HCT116 (cell line): ENCODE data around the gene PKIB. TPM values are rescaled to one million over a fixed set of nuclear protein-coding genes. Genes with fewer than 3 reads are reported as not detected.

Experiments
- ATAC-seq: fragments of 200-7000 bp; cut with Tn5 transposase; 2 replicates; pipeline ENCODE4 v1.9.1; 2020; ENCODE audit warnings: mild to moderate bottlenecking, moderate library complexity
- BruUV-seq: library from RNA; stranded (reverse); fragments of 400-500 nt; replicated peaks from 2 replicates; lab custom pipeline; 2021; lab: Mats Ljungman, UMichigan
- CTCF ChIA-PET: fragments of 300-600 bp; sonication (Branson Sonifier 250); formaldehyde crosslinking; loops from one replicate; lab custom pipeline; 2021; ENCODE audit warnings: antibody characterized with exemption; lab: Charles Lee
- POLR2A ChIA-PET: fragments of 300-600, 350-600 bp; sonication (Branson Sonifier 250); formaldehyde crosslinking; loops from one replicate; lab custom pipeline; 2021; ENCODE audit warnings: antibody characterized with exemption; lab: Charles Lee
- RAD21 ChIA-PET, 2 experiments: fragments of 300-600 bp; sonication (Branson Sonifier 250); formaldehyde crosslinking; loops; one replicate each; lab custom pipeline; 2023; ENCODE audit warnings: low total read pairs in 2 of 2; ENCODE audit not compliant: uncharacterized antibody in 2 of 2, unreplicated experiment in 2 of 2, low non-redundant PET in 1 of 2; lab: Charles Lee
- DNase-seq: peaks from one replicate; pipeline ENCODE4 v3.0.0-alpha.2; 2010; ENCODE audit warnings: low read depth, low spot score
- H2AFZ ChIP-seq: fragments of 200-600 bp; shearing (Covaris generic), sonication (generic); 2 replicates; pipeline ENCODE4 v1.6.1; 2017; ENCODE audit warnings: low read depth, mixed run types, mixed read lengths, antibody characterized with exemption, low read length; ENCODE audit not compliant: poor library complexity, severe bottlenecking
- H3K27ac ChIP-seq: 2 replicates; pipeline ENCODE4 v1.5.1; 2012; ENCODE audit warnings: low read depth, low read length
- H3K27me3 ChIP-seq: fragments of 200-600 bp; sonication (generic); 2 replicates; pipeline ENCODE4 v1.6.1; 2016; ENCODE audit warnings: mixed run types, low read length, mixed read lengths; ENCODE audit not compliant: insufficient read depth
- H3K36me3 ChIP-seq, 2 experiments: fragments of 200-500 bp in 1 of 2; fragments of 200-600 bp in 1 of 2; sonication (Bioruptor generic) in 1 of 2; sonication (generic) in 1 of 2; 2 replicates each; pipeline versions ENCODE4 v1.5.1 to v1.6.1; 2014 to 2016; ENCODE audit warnings: low read length in 2 of 2, inconsistent platforms in 1 of 2, mixed read lengths in 1 of 2, mixed run types in 1 of 2; ENCODE audit not compliant: insufficient read depth in 2 of 2, control insufficient read depth in 1 of 2
- H3K4me1 ChIP-seq, 2 experiments: fragments of 200-600 bp in 1 of 2; sonication (generic) in 1 of 2; 2 replicates each; pipeline versions ENCODE4 v1.5.1 to v1.6.1; 2012 to 2017; ENCODE audit warnings: low read length in 2 of 2, inconsistent platforms in 1 of 2, mild to moderate bottlenecking in 1 of 2, mixed read lengths in 1 of 2, mixed run types in 1 of 2, moderate library complexity in 1 of 2; ENCODE audit not compliant: insufficient read depth in 2 of 2, control insufficient read depth in 1 of 2
- H3K4me2 ChIP-seq: fragments of 200-600 bp; sonication (generic); 2 replicates; pipeline ENCODE4 v1.6.1; 2017; ENCODE audit warnings: mixed run types, low read length, mixed read lengths
- H3K4me3 ChIP-seq, 2 experiments: fragments of 200-600 bp in 1 of 2; sonication (generic) in 1 of 2; replicated peaks in 1 of 2; 2 replicates each; pipeline ENCODE4 v1.5.1; 2011 to 2016; ENCODE audit warnings: low read length in 2 of 2, control low read depth in 1 of 2, low read depth in 1 of 2, mild to moderate bottlenecking in 1 of 2, mixed read lengths in 1 of 2, mixed run types in 1 of 2
- H3K79me2 ChIP-seq: fragments of 200-600 bp; sonication (generic); 2 replicates; pipeline ENCODE4 v1.6.1; 2017; ENCODE audit warnings: mild to moderate bottlenecking, mixed run types, low read length, moderate library complexity, mixed read lengths; ENCODE audit not compliant: insufficient read depth
- H3K9ac ChIP-seq: fragments of 200-600 bp; sonication (generic); 2 replicates; pipeline ENCODE4 v1.6.1; 2016; ENCODE audit warnings: low read length, mixed read lengths
- H3K9me2 ChIP-seq: fragments of 200-600 bp; sonication (generic), shearing (Covaris generic); 2 replicates; pipeline ENCODE4 v1.6.1; 2017; ENCODE audit warnings: mixed run types, mild to moderate bottlenecking, moderate library complexity; ENCODE audit not compliant: insufficient read depth
- H3K9me3 ChIP-seq, 2 experiments: fragments of 200-500 bp in 1 of 2; fragments of 200-600 bp in 1 of 2; sonication (Bioruptor generic) in 1 of 2; sonication (generic) in 1 of 2; 2 replicates each; pipeline ENCODE4 v1.6.1; 2014 to 2017; ENCODE audit warnings: low read length in 2 of 2, mixed read lengths in 2 of 2, inconsistent platforms in 1 of 2, low read depth in 1 of 2, mild to moderate bottlenecking in 1 of 2, mixed run types in 1 of 2, moderate library complexity in 1 of 2; ENCODE audit not compliant: control insufficient read depth in 1 of 2, insufficient read depth in 1 of 2
- H4K20me1 ChIP-seq: fragments of 200-600 bp; sonication (generic), shearing (Covaris generic); 2 replicates; pipeline ENCODE4 v1.6.1; 2017; ENCODE audit warnings: mixed run types, mild to moderate bottlenecking, moderate library complexity; ENCODE audit not compliant: insufficient read depth
- CBX3 ChIP-seq: IDR thresholded peaks from 2 replicates; pipeline ENCODE4 v1.6.1; 2012; ENCODE audit warnings: low read depth
- CEBPB ChIP-seq: IDR thresholded peaks from 2 replicates; pipeline ENCODE4 v1.6.1; 2012; ENCODE audit warnings: low read depth
- EGR1 ChIP-seq: IDR thresholded peaks from 2 replicates; pipeline ENCODE4 v1.6.1; 2012; ENCODE audit warnings: low read depth
- EZH2 ChIP-seq: fragments of 200-600 bp; sonication (generic); IDR thresholded peaks from 2 replicates; pipeline ENCODE4 v1.6.1; 2017; ENCODE audit warnings: antibody characterized with exemption, mixed run types
- EZH2phosphoT487 ChIP-seq: fragments of 200-600 bp; IDR thresholded peaks from 2 replicates; pipeline ENCODE4 v1.6.1; 2018; ENCODE audit warnings: antibody characterized with exemption, borderline replicate concordance
- FOSL1 ChIP-seq: IDR thresholded peaks from 2 replicates; pipeline ENCODE4 v1.6.1; 2012; ENCODE audit warnings: low read depth
- JUND ChIP-seq: IDR thresholded peaks from 2 replicates; pipeline ENCODE4 v1.6.1; 2012
- POLR2A ChIP-seq: IDR thresholded peaks from 2 replicates; pipeline ENCODE4 v1.7.0; 2011; ENCODE audit warnings: borderline replicate concordance; ENCODE audit not compliant: insufficient read depth, insufficient read length; ENCODE audit errors: extremely low read depth
- RAD21 ChIP-seq: IDR thresholded peaks from 2 replicates; pipeline ENCODE4 v1.6.1; 2012; ENCODE audit warnings: low read depth, mild to moderate bottlenecking
- SIN3A ChIP-seq: IDR thresholded peaks from 2 replicates; pipeline ENCODE4 v1.6.1; 2012; ENCODE audit warnings: low read depth
- SP1 ChIP-seq: IDR thresholded peaks from 2 replicates; pipeline ENCODE4 v1.6.1; 2012; ENCODE audit warnings: low read depth
- SRF ChIP-seq: IDR thresholded peaks from 2 replicates; pipeline ENCODE4 v1.6.1; 2012; ENCODE audit warnings: low read depth
- YY1 ChIP-seq: IDR thresholded peaks from 2 replicates; pipeline ENCODE4 v1.6.1; 2011; ENCODE audit warnings: low read length, low read depth, moderate library complexity, mild to moderate bottlenecking; ENCODE audit not compliant: insufficient replicate concordance; ENCODE audit errors: extremely low read depth
- ZBTB33 ChIP-seq: IDR thresholded peaks from 2 replicates; pipeline ENCODE4 v1.6.1; 2011; ENCODE audit warnings: mild to moderate bottlenecking, low read length, moderate library complexity; ENCODE audit not compliant: insufficient replicate concordance; ENCODE audit errors: extremely low read depth
- intact Hi-C: fragments of 100-400 bp; cut with micrococcal nuclease; formaldehyde crosslinking; loops from 2 replicates; pipeline ENCODE4 v1.10.0; 2022
- total RNA-seq: library from RNA; stranded (reverse); gene quantifications from one replicate; pipeline ENCODE4 v1.2.1, GENCODE V29; 2021; ENCODE audit not compliant: unreplicated experiment
- TF ChIP-seq, protein P1 (sequence below): IDR thresholded peaks from 2 replicates; pipeline ENCODE4 v1.6.1; 2012; ENCODE audit warnings: low read depth
- TF ChIP-seq, protein P2 (sequence below): IDR thresholded peaks from 2 replicates; pipeline ENCODE4 v1.6.1; 2012

PKIB gene
- total RNA-seq, 1 experiment from 2014 or later = 24.0 TPM

- CTCF ChIA-PET = no interaction called here
- intact Hi-C loops = no loop called here
- Histone ChIP-seq H2AFZ (no peak overlapping the region), H3K4me1 (no peaks in the 10 kb centered on the region), H3K9me3 (no peaks in the 10 kb centered on the region), H3K36me3 (no peaks in the 10 kb centered on the region), H3K4me3 (no peak overlapping the region), H3K9me2 (no peaks in the 10 kb centered on the region), H4K20me1 (no peaks in the 10 kb centered on the region), H3K9ac (no peak overlapping the region), H3K4me2 (no peak overlapping the region), H3K27me3 (no peaks in the 10 kb centered on the region), H3K27ac (no peak overlapping the region), H3K79me2 (no peaks in the 10 kb centered on the region)
- no peak for DNase-seq
- TF ChIP-seq CEBPB = no peak
- peak; percentile 40; the same call in 1 of the 2 replicates for TF ChIP-seq RAD21
- POLR2A ChIA-PET = no interaction called here
- ATAC-seq = peak; percentile 58
- no TSS peak for BruUV-seq
- RAD21 ChIA-PET = no interaction called here
Measured at GRCh38 chr6:122681705-122682104, 71.5 kb downstream of the PKIB start.

DNA sequence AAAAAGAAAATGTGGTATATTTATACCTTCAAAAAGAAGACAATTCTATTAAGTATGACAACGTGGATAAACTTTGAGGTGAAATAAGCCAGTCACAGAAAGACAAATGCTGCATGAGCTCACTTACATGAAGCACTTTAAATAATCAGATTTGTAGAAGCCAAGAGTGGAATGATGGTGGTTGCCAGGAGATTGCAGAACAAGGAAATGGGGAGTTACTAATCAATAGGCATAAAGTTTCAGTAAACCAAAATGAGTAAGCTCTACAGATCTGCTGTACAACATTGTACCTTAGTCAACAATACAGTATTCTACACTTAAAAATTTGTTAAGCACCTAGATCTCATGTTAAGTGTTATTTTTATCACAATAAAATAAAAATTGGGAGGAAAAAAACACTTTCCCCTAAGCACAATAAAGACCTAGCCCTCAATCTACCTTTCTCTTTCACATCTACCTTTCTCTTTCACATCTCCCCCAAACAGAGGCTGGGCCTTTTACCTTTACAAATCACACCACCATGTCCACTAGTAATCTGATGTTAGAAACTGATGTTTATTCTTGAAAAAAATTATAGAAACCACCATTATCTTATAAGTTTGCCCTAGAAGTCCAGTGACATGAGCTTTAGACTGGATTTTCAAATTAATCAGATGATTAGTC lies 73.9 kb downstream of the PKIB start:
- ChIA-PET CTCF (no interaction called here), RAD21 (no interaction called here), POLR2A (no interaction called here)
- Histone ChIP-seq H2AFZ (no peak overlapping the region), H3K4me2 (no peak overlapping the region), H3K9me3 (no peaks in the 10 kb centered on the region), H3K27ac (no peak overlapping the region), H4K20me1 (no peaks in the 10 kb centered on the region), H3K36me3 (no peaks in the 10 kb centered on the region), H3K4me1 (no peaks in the 10 kb centered on the region), H3K4me3 (no peak overlapping the region), H3K9me2 (no peaks in the 10 kb centered on the region), H3K79me2 (no peaks in the 10 kb centered on the region), H3K9ac (no peak overlapping the region), H3K27me3 (no peaks in the 10 kb centered on the region)
- ATAC-seq (no peak), DNase-seq (no peak)
- BruUV-seq = no TSS peak
- intact Hi-C loops = no loop called here
- no peak for TF ChIP-seq EGR1
- TF ChIP-seq, protein P1, sequence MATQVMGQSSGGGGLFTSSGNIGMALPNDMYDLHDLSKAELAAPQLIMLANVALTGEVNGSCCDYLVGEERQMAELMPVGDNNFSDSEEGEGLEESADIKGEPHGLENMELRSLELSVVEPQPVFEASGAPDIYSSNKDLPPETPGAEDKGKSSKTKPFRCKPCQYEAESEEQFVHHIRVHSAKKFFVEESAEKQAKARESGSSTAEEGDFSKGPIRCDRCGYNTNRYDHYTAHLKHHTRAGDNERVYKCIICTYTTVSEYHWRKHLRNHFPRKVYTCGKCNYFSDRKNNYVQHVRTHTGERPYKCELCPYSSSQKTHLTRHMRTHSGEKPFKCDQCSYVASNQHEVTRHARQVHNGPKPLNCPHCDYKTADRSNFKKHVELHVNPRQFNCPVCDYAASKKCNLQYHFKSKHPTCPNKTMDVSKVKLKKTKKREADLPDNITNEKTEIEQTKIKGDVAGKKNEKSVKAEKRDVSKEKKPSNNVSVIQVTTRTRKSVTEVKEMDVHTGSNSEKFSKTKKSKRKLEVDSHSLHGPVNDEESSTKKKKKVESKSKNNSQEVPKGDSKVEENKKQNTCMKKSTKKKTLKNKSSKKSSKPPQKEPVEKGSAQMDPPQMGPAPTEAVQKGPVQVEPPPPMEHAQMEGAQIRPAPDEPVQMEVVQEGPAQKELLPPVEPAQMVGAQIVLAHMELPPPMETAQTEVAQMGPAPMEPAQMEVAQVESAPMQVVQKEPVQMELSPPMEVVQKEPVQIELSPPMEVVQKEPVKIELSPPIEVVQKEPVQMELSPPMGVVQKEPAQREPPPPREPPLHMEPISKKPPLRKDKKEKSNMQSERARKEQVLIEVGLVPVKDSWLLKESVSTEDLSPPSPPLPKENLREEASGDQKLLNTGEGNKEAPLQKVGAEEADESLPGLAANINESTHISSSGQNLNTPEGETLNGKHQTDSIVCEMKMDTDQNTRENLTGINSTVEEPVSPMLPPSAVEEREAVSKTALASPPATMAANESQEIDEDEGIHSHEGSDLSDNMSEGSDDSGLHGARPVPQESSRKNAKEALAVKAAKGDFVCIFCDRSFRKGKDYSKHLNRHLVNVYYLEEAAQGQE = no peak
- TF ChIP-seq EZH2 = no peak
- no peak for TF ChIP-seq YY1
- no peak for TF ChIP-seq CEBPB
- TF ChIP-seq FOSL1 = no peak
- no peak for TF ChIP-seq SP1
- TF ChIP-seq ZBTB33 = no peak
- no peak for TF ChIP-seq POLR2A
- no peak for TF ChIP-seq EZH2phosphoT487
- TF ChIP-seq CBX3 = no peak
- no peak for TF ChIP-seq JUND
- TF ChIP-seq SIN3A = no peak
- TF ChIP-seq SRF = no peak
- TF ChIP-seq, protein P2, sequence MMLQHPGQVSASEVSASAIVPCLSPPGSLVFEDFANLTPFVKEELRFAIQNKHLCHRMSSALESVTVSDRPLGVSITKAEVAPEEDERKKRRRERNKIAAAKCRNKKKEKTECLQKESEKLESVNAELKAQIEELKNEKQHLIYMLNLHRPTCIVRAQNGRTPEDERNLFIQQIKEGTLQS = no peak
- no peak for TF ChIP-seq RAD21
